Muscle of back (tissue), 10 donors: ENCODE measurements around the gene KRTAP9-2. TPM values are rescaled to one million over a fixed set of nuclear protein-coding genes. Genes with fewer than 3 reads are reported as not detected.

Source experiments
- polyA plus RNA-seq, 10 donors: library from polyadenylated mRNA; unstranded; fragments of 120-200 nt; gene quantifications; one replicate each; pipeline ENCODE4 v1.2.1, GENCODE V29; 2013; ENCODE audit not compliant: insufficient read length in 10 of 10

Gene KRTAP9-2
- polyA plus RNA-seq, 10 donors: not detected

Other genes starting within 250 kb of the KRTAP9-2 start
- 10 to 100 TPM in 6 of 10 donors, 1 to 10 TPM in 4; 3.5 to 18.2 (median 10.4) TPM for gene KRT40, start 242.3 kb upstream of the KRTAP9-2 start, polyA plus RNA-seq
- gene KRTAP3-3, start 232.5 kb upstream of the KRTAP9-2 start, polyA plus RNA-seq: not detected
- gene KRTAP3-2, start 226.7 kb upstream of the KRTAP9-2 start, polyA plus RNA-seq: under 1 TPM in 9 of 10 donors, not detected in 1; 0.29 to 0.91 (median 0.58) TPM
- gene KRTAP3-1, start 217.5 kb upstream of the KRTAP9-2 start, polyA plus RNA-seq: not detected
- not detected for gene KRTAP1-5, start 199.4 kb upstream of the KRTAP9-2 start, polyA plus RNA-seq
- not detected for gene KRTAP1-4, start 196.5 kb upstream of the KRTAP9-2 start, polyA plus RNA-seq
- gene KRTAP1-3, start 191.8 kb upstream of the KRTAP9-2 start, polyA plus RNA-seq: under 1 TPM in 1 of 10 donors, not detected in 9; 0.25 TPM
- gene KRTAP1-1, start 185.2 kb upstream of the KRTAP9-2 start, polyA plus RNA-seq: not detected
- gene KRTAP2-1, start 179.3 kb upstream of the KRTAP9-2 start, polyA plus RNA-seq: not detected
- gene KRTAP2-2, start 171.4 kb upstream of the KRTAP9-2 start, polyA plus RNA-seq: not detected
- gene KRTAP2-3, start 166.5 kb upstream of the KRTAP9-2 start, polyA plus RNA-seq: not detected
- gene KRTAP2-4, start 160.8 kb upstream of the KRTAP9-2 start, polyA plus RNA-seq: not detected
- not detected for gene KRTAP4-7, start 142.5 kb upstream of the KRTAP9-2 start, polyA plus RNA-seq
- not detected for gene KRTAP4-8, start 128.5 kb upstream of the KRTAP9-2 start, polyA plus RNA-seq
- gene KRTAP4-16, start 124.4 kb upstream of the KRTAP9-2 start, polyA plus RNA-seq: not detected
- not detected for gene KRTAP4-9, start 121.3 kb upstream of the KRTAP9-2 start, polyA plus RNA-seq
- not detected for gene KRTAP4-11, start 108.3 kb upstream of the KRTAP9-2 start, polyA plus RNA-seq
- gene KRTAP4-12, start 102.5 kb upstream of the KRTAP9-2 start, polyA plus RNA-seq: not detected
- gene KRTAP4-6, start 86.1 kb upstream of the KRTAP9-2 start, polyA plus RNA-seq: not detected
- gene KRTAP4-5, start 76.8 kb upstream of the KRTAP9-2 start, polyA plus RNA-seq: not detected
- not detected for gene KRTAP4-4, start 65.9 kb upstream of the KRTAP9-2 start, polyA plus RNA-seq
- gene KRTAP4-3, start 58.4 kb upstream of the KRTAP9-2 start, polyA plus RNA-seq: not detected
- not detected for gene KRTAP4-2, start 48.4 kb upstream of the KRTAP9-2 start, polyA plus RNA-seq
- not detected for gene KRTAP4-1, start 41.7 kb upstream of the KRTAP9-2 start, polyA plus RNA-seq
- gene KRTAP9-1, start 36.8 kb upstream of the KRTAP9-2 start, polyA plus RNA-seq: not detected
- not detected for gene KRTAP9-3, start 5.8 kb downstream of the KRTAP9-2 start, polyA plus RNA-seq
- not detected for gene KRTAP9-8, start 11.4 kb downstream of the KRTAP9-2 start, polyA plus RNA-seq
- gene KRTAP9-4, start 23.0 kb downstream of the KRTAP9-2 start, polyA plus RNA-seq: not detected
- not detected for gene KRTAP9-9, start 28.7 kb downstream of the KRTAP9-2 start, polyA plus RNA-seq
- gene KRTAP9-6, start 38.7 kb downstream of the KRTAP9-2 start, polyA plus RNA-seq: under 1 TPM in 5 of 10 donors, not detected in 5; 0.15 to 0.30 (median 0.27) TPM
- not detected for gene KRTAP9-7, start 49.0 kb downstream of the KRTAP9-2 start, polyA plus RNA-seq
- gene KRTAP29-1, start 76.2 kb downstream of the KRTAP9-2 start, polyA plus RNA-seq: not detected
- gene KRTAP16-1, start 82.7 kb downstream of the KRTAP9-2 start, polyA plus RNA-seq: not detected
- gene KRTAP17-1, start 89.1 kb downstream of the KRTAP9-2 start, polyA plus RNA-seq: not detected
- gene KRT33A, start 124.2 kb downstream of the KRTAP9-2 start, polyA plus RNA-seq: not detected
- gene KRT33B, start 143.2 kb downstream of the KRTAP9-2 start, polyA plus RNA-seq: under 1 TPM in 6 of 10 donors, not detected in 4; 0.09 to 0.26 (median 0.18) TPM
- under 1 TPM in 1 of 10 donors, not detected in 9; 0.12 TPM for gene KRT34, start 155.7 kb downstream of the KRTAP9-2 start, polyA plus RNA-seq
- gene KRT31, start 171.0 kb downstream of the KRTAP9-2 start, polyA plus RNA-seq: 1 to 10 TPM; 3.3 to 6.5 (median 4.7) TPM
- not detected for gene KRT37, start 197.9 kb downstream of the KRTAP9-2 start, polyA plus RNA-seq
- gene KRT38, start 214.3 kb downstream of the KRTAP9-2 start, polyA plus RNA-seq: not detected
- under 1 TPM in 1 of 10 donors, not detected in 9; 0.11 TPM for gene KRT32, start 240.7 kb downstream of the KRTAP9-2 start, polyA plus RNA-seq